Testis (tissue), 2 donors: ENCODE measurements around the gene NLGN1.

Source experiments
- POLR2A ChIP-seq: fragments of 450-650 bp; IDR thresholded peaks from one replicate; pipeline ENCODE4 v1.6.1; 2017; ENCODE audit warnings: antibody characterized with exemption, mild to moderate bottlenecking, moderate library complexity
- TF ChIP-seq, protein P1 (sequence below), 3 experiments: fragments of 450-650 bp in 2 of 3; fragments of 200-600 bp in 1 of 3; sonication (generic) in 1 of 3; IDR thresholded peaks; one replicate each; pipeline ENCODE4 v1.5.1; 2016 to 2019; ENCODE audit warnings: antibody characterized with exemption in 3 of 3, mild to moderate bottlenecking in 2 of 3, moderate library complexity in 1 of 3

DNA sequence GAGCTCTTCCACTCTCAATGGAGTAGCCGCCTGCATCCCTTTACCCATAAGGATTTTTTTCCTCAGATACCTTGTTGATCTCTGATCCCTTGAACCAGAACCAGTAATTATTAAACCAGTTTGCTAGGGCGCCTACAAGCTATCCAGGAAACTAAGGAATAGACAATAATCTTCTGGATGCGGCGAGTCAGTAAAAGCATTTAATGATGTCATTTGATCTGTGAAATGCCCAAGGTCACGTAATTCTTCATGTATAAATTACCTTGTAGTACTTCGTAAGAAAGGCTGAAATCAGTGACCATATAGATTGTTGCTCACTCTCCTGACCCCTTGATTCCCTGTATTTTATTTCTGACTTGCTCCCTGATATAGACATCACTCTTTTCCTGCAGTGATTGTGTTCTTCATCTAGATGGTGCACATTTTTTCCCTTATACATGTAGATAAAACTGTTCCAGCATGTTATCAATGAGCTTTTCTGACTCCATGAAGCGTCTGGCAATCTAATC, 913.0 kb downstream of the NLGN1 start:
- TF ChIP-seq, protein P1, sequence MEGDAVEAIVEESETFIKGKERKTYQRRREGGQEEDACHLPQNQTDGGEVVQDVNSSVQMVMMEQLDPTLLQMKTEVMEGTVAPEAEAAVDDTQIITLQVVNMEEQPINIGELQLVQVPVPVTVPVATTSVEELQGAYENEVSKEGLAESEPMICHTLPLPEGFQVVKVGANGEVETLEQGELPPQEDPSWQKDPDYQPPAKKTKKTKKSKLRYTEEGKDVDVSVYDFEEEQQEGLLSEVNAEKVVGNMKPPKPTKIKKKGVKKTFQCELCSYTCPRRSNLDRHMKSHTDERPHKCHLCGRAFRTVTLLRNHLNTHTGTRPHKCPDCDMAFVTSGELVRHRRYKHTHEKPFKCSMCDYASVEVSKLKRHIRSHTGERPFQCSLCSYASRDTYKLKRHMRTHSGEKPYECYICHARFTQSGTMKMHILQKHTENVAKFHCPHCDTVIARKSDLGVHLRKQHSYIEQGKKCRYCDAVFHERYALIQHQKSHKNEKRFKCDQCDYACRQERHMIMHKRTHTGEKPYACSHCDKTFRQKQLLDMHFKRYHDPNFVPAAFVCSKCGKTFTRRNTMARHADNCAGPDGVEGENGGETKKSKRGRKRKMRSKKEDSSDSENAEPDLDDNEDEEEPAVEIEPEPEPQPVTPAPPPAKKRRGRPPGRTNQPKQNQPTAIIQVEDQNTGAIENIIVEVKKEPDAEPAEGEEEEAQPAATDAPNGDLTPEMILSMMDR (IDR thresholded peaks at IDR 0.05) = no peak
- TF ChIP-seq POLR2A = no peak
